Activated naive CD4-positive, alpha-beta T cell treated with anti-CD3 and anti-CD28 coated beads, Interleukin-2, amount 10 ng/mL, durations not matched to agents 7 days and 5 days (primary cell): ENCODE results near the gene LRRC8D.

Source experiments
- CTCF ChIA-PET: fragments of 350-600 bp; sonication (Branson Sonifier 250); formaldehyde crosslinking; loops from one replicate; lab custom pipeline; 2021; ENCODE audit warnings: antibody characterized with exemption; lab: Charles Lee
- DNase-seq: peaks from one replicate; pipeline ENCODE4 v3.0.0-alpha.2; 2020
- H3K27ac Mint-ChIP-seq: one replicate; pipeline ENCODE4 v1.8.0; 2021; ENCODE audit warnings: mild to moderate bottlenecking, moderate library complexity, mixed read lengths
- H3K27me3 Mint-ChIP-seq: one replicate; pipeline ENCODE4 v1.8.0; 2021; ENCODE audit warnings: mild to moderate bottlenecking, mixed read lengths
- H3K36me3 Mint-ChIP-seq: one replicate; pipeline ENCODE4 v1.8.0; 2021; ENCODE audit warnings: mixed read lengths
- H3K4me1 Mint-ChIP-seq: one replicate; pipeline ENCODE4 v1.8.0; 2021; ENCODE audit warnings: mixed read lengths
- H3K4me3 Mint-ChIP-seq: one replicate; pipeline ENCODE4 v1.8.0; 2021; ENCODE audit warnings: mild to moderate bottlenecking, moderate library complexity, mixed read lengths
- H3K9me3 Mint-ChIP-seq: one replicate; pipeline ENCODE4 v1.8.0; 2021; ENCODE audit warnings: mixed read lengths

The LRRC8D gene

GRCh38 chr1:89894210-89895201 is 73.7 kb downstream of the LRRC8D start:
- Mint-ChIP-seq H3K4me1 (peaks cover 9% of the 10 kb centered on the region), H3K4me3 (no peak overlapping the region), H3K36me3 (peaks cover 21% of the 10 kb centered on the region), H3K27me3 (no peaks in the 10 kb centered on the region), H3K27ac (no peak overlapping the region), H3K9me3 (no peaks in the 10 kb centered on the region)
- CTCF ChIA-PET = no interaction called here
- DNase-seq = no peak

GRCh38 chr1:89896105-89896942 is 75.5 kb downstream of the LRRC8D start:
- CTCF ChIA-PET = interaction anchor here (1.3 kb wide), 1 partner anchor 10 kb away, joined by 3 read pairs; no protein-coding TSS in a partner anchor

GRCh38 chr1:89897347-89898133 is 76.7 kb downstream of the LRRC8D start:
- no peak for DNase-seq
- Mint-ChIP-seq H3K36me3 (peaks cover 14% of the 10 kb centered on the region), H3K4me1 (no peaks in the 10 kb centered on the region), H3K9me3 (no peaks in the 10 kb centered on the region), H3K4me3 (no peak overlapping the region), H3K27ac (no peak overlapping the region), H3K27me3 (no peaks in the 10 kb centered on the region)
- CTCF ChIA-PET = no interaction called here

More at GRCh38 chr1:89896105-89896942, 75.5 kb downstream of the LRRC8D start:
- Mint-ChIP-seq H3K4me1 (peaks cover 6% of the 10 kb centered on the region), H3K27ac (no peak overlapping the region), H3K9me3 (no peaks in the 10 kb centered on the region), H3K4me3 (no peak overlapping the region), H3K36me3 (peaks cover 18% of the 10 kb centered on the region), H3K27me3 (no peaks in the 10 kb centered on the region)
- no peak for DNase-seq

GRCh38 chr1:89898150-89898549 is 77.3 kb downstream of the LRRC8D start:
- H3K4me1 Mint-ChIP-seq = no peaks in the 10 kb centered on the region
- H3K9me3 Mint-ChIP-seq = no peaks in the 10 kb centered on the region
- DNase-seq = no peak
- no peaks in the 10 kb centered on the region for H3K27me3 Mint-ChIP-seq
- CTCF ChIA-PET = no interaction called here
- H3K36me3 Mint-ChIP-seq = peaks cover 11% of the 10 kb centered on the region
- H3K27ac Mint-ChIP-seq = no peak overlapping the region
- no peak overlapping the region for H3K4me3 Mint-ChIP-seq

GRCh38 chr1:89898695-89899470 is 78.1 kb downstream of the LRRC8D start:
- H3K36me3 Mint-ChIP-seq = peaks cover 11% of the 10 kb centered on the region
- no peaks in the 10 kb centered on the region for H3K27me3 Mint-ChIP-seq
- H3K4me3 Mint-ChIP-seq = no peak overlapping the region
- no peak overlapping the region for H3K27ac Mint-ChIP-seq
- DNase-seq = no peak
- CTCF ChIA-PET = no interaction called here
- no peaks in the 10 kb centered on the region for H3K9me3 Mint-ChIP-seq
- H3K4me1 Mint-ChIP-seq = peaks cover 1% of the 10 kb centered on the region

GRCh38 chr1:89900323-89900722 is 79.5 kb downstream of the LRRC8D start:
- Mint-ChIP-seq H3K27me3 (no peaks in the 10 kb centered on the region), H3K27ac (no peak overlapping the region), H3K4me3 (no peak overlapping the region), H3K9me3 (no peaks in the 10 kb centered on the region), H3K36me3 (peaks cover 13% of the 10 kb centered on the region), H3K4me1 (peaks cover 8% of the 10 kb centered on the region)
- CTCF ChIA-PET = interaction anchor here (1.2 kb wide), 1 partner anchor 19 kb away, joined by 3 read pairs; no protein-coding TSS in a partner anchor
- no peak for DNase-seq

GRCh38 chr1:89900791-89901708 is 80.2 kb downstream of the LRRC8D start:
- peaks cover 8% of the 10 kb centered on the region for H3K4me1 Mint-ChIP-seq
- CTCF ChIA-PET = no interaction called here
- no peaks in the 10 kb centered on the region for H3K9me3 Mint-ChIP-seq
- H3K36me3 Mint-ChIP-seq = peaks cover 13% of the 10 kb centered on the region
- no peak for DNase-seq
- no peak overlapping the region for H3K4me3 Mint-ChIP-seq
- no peaks in the 10 kb centered on the region for H3K27me3 Mint-ChIP-seq
- H3K27ac Mint-ChIP-seq = no peak overlapping the region

GRCh38 chr1:89901957-89902669 is 81.3 kb downstream of the LRRC8D start:
- no peak for DNase-seq
- H3K9me3 Mint-ChIP-seq = no peaks in the 10 kb centered on the region
- H3K4me1 Mint-ChIP-seq = peaks cover 14% of the 10 kb centered on the region
- peaks cover 13% of the 10 kb centered on the region for H3K36me3 Mint-ChIP-seq
- H3K27me3 Mint-ChIP-seq = no peaks in the 10 kb centered on the region
- no peak overlapping the region for H3K27ac Mint-ChIP-seq
- no peak overlapping the region for H3K4me3 Mint-ChIP-seq
- CTCF ChIA-PET = no interaction called here

- Mint-ChIP-seq H3K36me3 (peaks cover 16% of the 10 kb centered on the region), H3K27me3 (no peaks in the 10 kb centered on the region), H3K4me1 (peaks cover 16% of the 10 kb centered on the region), H3K4me3 (no peak overlapping the region), H3K27ac (no peak overlapping the region), H3K9me3 (no peaks in the 10 kb centered on the region)
- DNase-seq = no peak
- CTCF ChIA-PET = no interaction called here
Measured at GRCh38 chr1:89903550-89903949, 82.7 kb downstream of the LRRC8D start.

- H3K27ac Mint-ChIP-seq = no peak overlapping the region
- H3K36me3 Mint-ChIP-seq = peaks cover 12% of the 10 kb centered on the region
- no peaks in the 10 kb centered on the region for H3K27me3 Mint-ChIP-seq
- CTCF ChIA-PET = no interaction called here
- no peak for DNase-seq
- peaks cover 22% of the 10 kb centered on the region for H3K4me1 Mint-ChIP-seq
- H3K4me3 Mint-ChIP-seq = no peak overlapping the region
- H3K9me3 Mint-ChIP-seq = no peaks in the 10 kb centered on the region
Measured at GRCh38 chr1:89904219-89904980, 83.6 kb downstream of the LRRC8D start.

GRCh38 chr1:89905395-89906058 is 84.7 kb downstream of the LRRC8D start:
- Mint-ChIP-seq H3K4me1 (peaks cover 22% of the 10 kb centered on the region), H3K4me3 (no peak overlapping the region), H3K27me3 (no peaks in the 10 kb centered on the region), H3K36me3 (peaks cover 12% of the 10 kb centered on the region), H3K27ac (no peak overlapping the region), H3K9me3 (no peaks in the 10 kb centered on the region)
- DNase-seq = no peak
- CTCF ChIA-PET = interaction anchor here (1.1 to 1.2 kb wide), 2 partner anchors 9 to 83 kb away, joined by 3 read pairs; no protein-coding TSS in a partner anchor
